Activated CD4-positive, alpha-beta T cell treated with anti-CD3 and anti-CD28 coated beads, Interleukin-10, Interleukin-2, amounts not matched to agents 100 ng/mL and 50 ng/mL, durations not matched to agents 16 hours and 8 hours (primary cell): ENCODE data around the gene FAM120B.

Experiments used
- DNase-seq: peaks from one replicate; pipeline ENCODE4 v3.0.0-alpha.2; 2020

Gene FAM120B

GRCh38 chr6:170287371-170287876 is 19.1 kb upstream of the FAM120B start:
- no peak for DNase-seq

- DNase-seq = no peak
Measured at GRCh38 chr6:170288091-170288631, 18.4 kb upstream of the FAM120B start.

GRCh38 chr6:170288852-170289179 is 17.7 kb upstream of the FAM120B start:
- DNase-seq = no peak

DNA sequence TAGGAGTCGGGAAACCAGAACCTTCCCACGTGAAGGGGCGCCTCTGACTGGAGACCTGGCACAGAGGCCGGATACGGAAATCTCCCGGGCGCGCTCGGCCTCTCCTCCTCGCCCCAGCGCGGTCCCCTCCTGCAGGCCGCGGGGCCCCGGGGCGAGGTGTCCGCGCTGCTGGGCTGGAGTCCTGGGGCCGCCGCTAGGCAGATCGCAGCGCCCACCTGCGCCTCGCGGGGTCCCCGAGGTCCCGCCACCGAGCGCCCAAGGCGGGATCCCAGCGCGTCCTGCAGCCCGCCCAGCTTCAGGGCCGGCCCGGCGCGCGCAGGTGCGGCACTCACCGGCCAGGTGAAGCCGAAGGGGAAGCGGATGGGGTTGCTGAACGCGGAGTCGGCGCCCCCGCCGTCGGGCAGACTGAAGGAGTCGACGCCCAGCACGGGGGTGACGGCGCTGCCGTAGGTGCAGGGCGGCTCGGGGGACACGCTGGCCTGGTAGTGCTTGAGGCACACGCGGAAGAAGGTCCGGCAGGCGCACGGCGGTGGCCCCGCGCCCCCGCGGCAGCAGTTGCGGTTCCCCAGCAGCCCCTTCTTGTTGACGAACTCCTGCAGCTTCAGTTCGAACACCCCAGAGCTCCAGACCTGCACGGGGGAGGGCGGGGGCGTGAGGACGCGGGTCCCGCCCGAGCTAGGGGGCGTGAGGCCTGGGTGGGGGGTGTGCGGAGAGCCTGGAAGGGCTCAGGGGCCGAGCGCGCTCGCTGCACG is 17.2 kb upstream of the FAM120B start:
- no peak for DNase-seq

DNA sequence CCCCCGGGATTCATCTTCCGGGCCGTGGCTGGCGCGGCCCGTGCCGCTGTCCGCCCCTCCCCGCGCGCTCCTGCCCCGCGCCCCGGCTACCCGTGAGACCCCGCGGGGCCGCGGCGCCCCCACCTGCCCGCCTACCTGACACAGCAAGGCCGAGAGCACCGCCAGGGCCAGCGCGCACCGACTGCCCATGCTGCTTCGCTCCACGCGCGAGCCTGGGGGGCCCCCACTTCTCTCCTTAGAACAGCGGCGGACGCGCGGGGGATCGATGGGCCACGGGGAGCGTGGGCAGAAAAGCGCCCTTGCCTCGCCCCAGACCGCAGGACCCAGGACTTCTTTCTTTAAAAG is 16.6 kb upstream of the FAM120B start:
- DNase-seq = no peak

DNA sequence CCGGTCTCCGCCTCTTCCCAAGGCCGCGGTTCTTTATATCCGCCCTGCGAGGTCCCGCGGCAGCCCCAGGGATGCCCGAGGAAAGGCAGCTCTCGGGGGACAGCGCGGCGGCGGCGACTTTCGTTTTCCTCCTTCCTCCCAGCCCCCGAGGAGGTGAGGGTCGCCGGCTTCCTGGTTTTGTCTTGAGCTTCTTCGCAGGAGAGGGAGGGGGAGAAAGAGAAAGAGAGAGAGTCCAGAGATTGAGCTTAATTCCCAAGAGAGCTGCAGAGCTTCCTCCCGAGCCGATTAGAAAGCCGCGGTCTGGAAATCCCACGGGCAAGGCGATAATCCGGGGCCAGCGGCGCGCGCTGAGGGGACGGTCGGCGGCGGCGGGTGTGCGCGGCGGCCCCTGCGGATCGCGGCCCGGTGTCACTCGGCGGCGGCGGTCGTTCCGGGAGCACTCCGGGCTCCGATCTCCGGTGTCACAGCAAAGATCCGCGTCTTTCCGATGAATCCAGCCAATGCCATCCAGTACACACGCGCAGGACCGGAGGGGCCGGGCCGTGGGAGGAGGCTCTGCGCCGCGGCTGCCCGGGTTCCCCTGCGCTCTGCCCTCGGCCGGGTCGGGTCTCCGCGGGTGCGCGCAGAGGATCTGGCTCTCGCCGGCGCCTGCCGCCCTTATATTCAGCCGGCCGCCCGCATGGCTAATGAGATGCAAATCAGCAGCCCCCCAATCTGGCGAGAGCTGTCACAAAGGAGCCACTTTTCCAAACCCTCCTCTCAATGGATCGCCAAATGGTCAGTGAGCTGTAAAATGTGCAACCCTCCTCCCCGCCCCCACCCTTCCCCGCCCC is 16.0 kb upstream of the FAM120B start, which contains the start of gene DLL1:
Gene DLL1 (minus strand): TSS at position 783 of the 833 bp plus-strand sequence. CDS start 939 bp downstream, outside the sequence.
- DNase-seq = peak; percentile 21

- no peak for DNase-seq
Measured at GRCh38 chr6:170291271-170292110, 15.1 kb upstream of the FAM120B start.

DNA sequence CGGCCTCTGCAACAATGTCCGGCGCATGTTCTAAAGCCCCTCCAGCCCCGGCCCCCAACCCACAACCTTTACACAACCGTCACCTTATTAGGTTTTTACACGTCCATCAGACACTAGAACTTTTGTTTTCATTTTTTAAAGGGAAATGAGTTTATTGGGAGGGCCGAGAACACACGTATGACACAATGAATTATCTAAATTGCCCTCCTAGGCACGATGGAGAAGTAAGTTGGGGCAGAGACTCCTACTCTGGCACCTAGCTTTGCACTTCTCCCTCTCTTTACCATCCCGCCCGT is 14.5 kb upstream of the FAM120B start:
- DNase-seq = no peak

- no peak for DNase-seq
Measured at GRCh38 chr6:170292407-170293158, 14.0 kb upstream of the FAM120B start.

- no peak for DNase-seq
Measured at GRCh38 chr6:170293341-170294231, 13.0 kb upstream of the FAM120B start.

GRCh38 chr6:170294298-170294730 is 12.2 kb upstream of the FAM120B start:
- DNase-seq = no peak

GRCh38 chr6:170294813-170295509 is 11.6 kb upstream of the FAM120B start:
- DNase-seq = no peak

DNA sequence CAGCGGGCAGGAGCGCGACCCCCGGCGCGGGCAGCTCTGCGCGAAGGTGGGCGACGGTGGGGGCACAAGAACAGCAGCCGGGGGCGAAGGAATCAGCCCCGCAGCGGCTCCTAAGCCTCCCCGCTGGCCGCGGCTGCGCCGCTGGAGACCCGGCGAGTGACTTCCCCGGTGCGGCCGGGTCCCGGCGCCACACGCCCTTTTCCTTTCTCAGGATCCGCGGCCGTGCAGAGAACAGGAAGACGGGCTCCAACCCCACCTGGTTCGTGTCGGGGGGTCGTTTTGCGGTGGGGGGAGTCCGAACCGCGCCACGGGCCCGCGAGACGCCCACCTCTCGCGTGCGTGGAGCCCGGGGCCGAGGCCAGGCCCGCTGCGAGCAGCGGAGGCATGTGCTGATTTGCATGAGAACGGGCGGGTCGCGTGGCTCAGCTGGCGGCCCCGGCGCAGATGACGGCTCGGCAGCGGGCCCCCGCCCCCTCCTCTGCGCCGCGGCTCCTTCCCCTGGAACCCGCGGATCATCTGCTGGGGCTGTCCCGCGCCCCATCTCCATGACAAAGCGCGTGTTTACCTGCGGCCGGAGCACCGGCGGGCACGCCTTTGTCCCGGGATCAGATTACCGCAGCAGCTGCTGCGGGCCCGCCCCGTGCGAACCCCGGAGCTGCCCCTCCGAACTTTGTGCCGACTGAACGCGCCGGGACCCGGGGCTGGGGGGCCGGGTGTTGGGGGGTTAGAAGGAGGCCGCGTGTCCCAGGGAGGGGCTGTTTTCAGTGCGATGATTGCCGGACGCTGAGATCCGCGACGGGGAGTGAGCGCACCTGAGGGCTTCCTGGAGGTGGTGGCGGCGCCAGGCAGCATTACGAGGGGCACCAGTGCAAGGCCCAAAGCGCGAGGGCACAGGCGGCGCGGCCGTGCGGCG is 10.8 kb upstream of the FAM120B start:
- DNase-seq = no peak

- DNase-seq = no peak
Measured at GRCh38 chr6:170296423-170296745, 10.2 kb upstream of the FAM120B start.

DNA sequence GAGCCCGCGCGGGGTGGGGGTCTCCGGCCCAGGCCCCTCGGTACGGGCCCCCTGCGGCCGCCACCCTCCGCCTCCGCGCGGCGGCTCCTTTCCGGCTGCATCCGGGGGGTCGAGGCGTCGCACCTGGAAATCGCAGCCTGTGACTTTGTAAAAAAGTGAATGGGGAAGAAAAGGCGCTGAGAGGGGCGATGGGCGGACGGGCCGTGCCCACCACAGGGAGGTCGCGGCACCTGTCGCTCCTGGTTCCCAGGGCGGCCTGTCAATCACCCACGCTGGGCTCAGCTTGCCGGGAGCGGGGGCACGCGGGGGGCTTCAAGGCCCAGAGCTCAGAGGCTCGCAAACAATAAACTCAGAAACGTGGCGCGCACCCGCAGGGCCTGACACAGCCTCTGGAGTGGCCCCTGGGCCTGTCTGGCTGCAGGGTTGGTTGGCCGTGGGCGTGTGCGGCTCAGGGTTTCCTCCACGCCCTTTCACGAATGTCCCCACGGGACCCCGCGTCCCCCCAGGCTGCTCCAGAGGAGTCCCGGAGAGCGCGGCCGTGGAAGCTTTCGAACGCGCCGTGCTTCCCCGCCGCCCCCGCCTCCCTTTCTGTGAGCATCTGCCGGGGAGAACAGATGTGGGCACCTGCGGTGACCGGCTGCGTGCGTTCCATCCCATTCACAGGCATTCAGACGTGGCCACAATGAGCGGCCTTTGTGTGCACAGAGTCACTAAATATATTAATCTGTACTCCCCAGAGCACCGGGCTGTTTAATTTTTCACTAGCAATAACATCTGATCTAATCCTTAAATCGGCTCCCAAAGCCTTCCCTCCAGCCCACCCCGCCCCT is 9.6 kb upstream of the FAM120B start:
- DNase-seq = no peak

- DNase-seq = no peak
Measured at GRCh38 chr6:170297576-170298330, 8.8 kb upstream of the FAM120B start.

GRCh38 chr6:170298688-170299087 is 7.9 kb upstream of the FAM120B start:
- no peak for DNase-seq

DNA sequence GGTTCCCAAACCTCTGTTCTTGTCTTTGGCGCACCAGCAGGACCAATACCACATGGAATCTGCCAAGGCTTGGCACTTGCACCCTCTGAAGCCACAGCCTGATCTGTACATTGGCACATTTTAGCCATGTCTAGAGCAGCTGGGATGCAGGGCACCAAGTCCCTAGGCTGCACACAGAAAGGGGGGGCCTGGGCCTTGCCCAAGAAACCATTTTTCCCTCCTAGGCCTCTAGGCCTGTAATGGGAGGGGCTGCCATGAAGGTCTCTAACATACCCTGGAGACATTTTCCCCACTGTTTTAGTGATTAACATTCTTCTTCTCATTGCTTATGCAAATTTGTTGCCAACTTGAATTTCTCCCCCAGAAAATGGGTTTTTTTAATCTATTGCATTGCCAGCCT is 5.4 kb upstream of the FAM120B start:
- DNase-seq = no peak
